ENCODE results near the gene EDEM3.
"Not testable (repeated sequence)": the region's sequence is repeated elsewhere in the genome, so short reads cannot be mapped to it uniquely, and the experiment has no call there.

The EDEM3 gene

GRCh38 chr1:184740344-184740743 is 14.3 kb downstream of the EDEM3 start:
- DNase-seq (ENCODE audit: low read depth) = no peak

GRCh38 chr1:184739796-184740195 is 14.9 kb downstream of the EDEM3 start:
- no peak for DNase-seq (ENCODE audit: low read depth)

GRCh38 chr1:184739070-184739469 is 15.6 kb downstream of the EDEM3 start:
- no peak for DNase-seq (ENCODE audit: low read depth)

- DNase-seq (ENCODE audit: low read depth) = no peak
These were observed 19.7 kb downstream of the EDEM3 start for GRCh38 chr1:184734980-184735379.

- DNase-seq (ENCODE audit: low read depth) = no peak
These were observed 29.8 kb downstream of the EDEM3 start for GRCh38 chr1:184724843-184725242.

GRCh38 chr1:184716158-184716557 is 38.5 kb downstream of the EDEM3 start:
- DNase-seq (ENCODE audit: low read depth) = peak; percentile 11

GRCh38 chr1:184709418-184709817 is 45.2 kb downstream of the EDEM3 start:
- DNase-seq (ENCODE audit: low read depth) = no peak

- no peak for DNase-seq (ENCODE audit: low read depth)
These were observed 46.5 kb downstream of the EDEM3 start for GRCh38 chr1:184708084-184708676.

GRCh38 chr1:184705271-184705670 is 49.4 kb downstream of the EDEM3 start:
- DNase-seq (ENCODE audit: low read depth) = no peak

- no peak for DNase-seq (ENCODE audit: low read depth)
These were observed 52.8 kb downstream of the EDEM3 start for GRCh38 chr1:184701816-184702215.

GRCh38 chr1:184698969-184699368 is 55.7 kb downstream of the EDEM3 start:
- DNase-seq (ENCODE audit: low read depth) = no peak

GRCh38 chr1:184698016-184698415 is 56.6 kb downstream of the EDEM3 start:
- no peak for DNase-seq (ENCODE audit: low read depth)

- no peak for DNase-seq (ENCODE audit: low read depth)
These were observed 58.3 kb downstream of the EDEM3 start for GRCh38 chr1:184696403-184696802.

- DNase-seq (ENCODE audit: low read depth) = no peak
These were observed 59.6 kb downstream of the EDEM3 start for GRCh38 chr1:184695023-184695422.

GRCh38 chr1:184693011-184693410 is 61.6 kb downstream of the EDEM3 start:
- no peak for DNase-seq (ENCODE audit: low read depth)

GRCh38 chr1:184691719-184692324 is 62.8 kb downstream of the EDEM3 start:
- DNase-seq (ENCODE audit: low read depth) = peak; percentile 25

- no peak for DNase-seq (ENCODE audit: low read depth)
These were observed 68.1 kb downstream of the EDEM3 start for GRCh38 chr1:184686540-184686939.

- no peak for DNase-seq (ENCODE audit: low read depth)
These were observed 69.5 kb downstream of the EDEM3 start for GRCh38 chr1:184685116-184685515.

GRCh38 chr1:184684285-184685074 is 70.2 kb downstream of the EDEM3 start:
- no peak for DNase-seq (ENCODE audit: low read depth)

- no peak for DNase-seq (ENCODE audit: low read depth)
These were observed 71.7 kb downstream of the EDEM3 start for GRCh38 chr1:184682956-184683355.

- DNase-seq (ENCODE audit: low read depth) = not testable (repeated sequence)
These were observed 73.9 kb downstream of the EDEM3 start for GRCh38 chr1:184680611-184681225.

GRCh38 chr1:184679472-184679871 is 75.2 kb downstream of the EDEM3 start:
- not testable (repeated sequence) for DNase-seq (ENCODE audit: low read depth)

- DNase-seq (ENCODE audit: low read depth) = no peak
These were observed 77.3 kb downstream of the EDEM3 start for GRCh38 chr1:184677344-184677743.

All from GM04503 (cell line).